A549 treated with GW870086 at 1 μM for 4 hours (cell line): Measurements from ENCODE around the gene TAS2R16. TPM values are rescaled to one million over a fixed set of nuclear protein-coding genes. Genes with fewer than 3 reads are reported as not detected.

ENCODE experiments used
- total RNA-seq: library from RNA; stranded (reverse); fragments of 200-300 nt; extraction: Qiagen RNA extraction; gene quantifications from 5 replicates; pipeline ENCODE4 v1.2.3, GENCODE V29; 2022; ENCODE audit warnings: low read depth

Gene TAS2R16
- not detected in 5 replicates for total RNA-seq

DNA sequence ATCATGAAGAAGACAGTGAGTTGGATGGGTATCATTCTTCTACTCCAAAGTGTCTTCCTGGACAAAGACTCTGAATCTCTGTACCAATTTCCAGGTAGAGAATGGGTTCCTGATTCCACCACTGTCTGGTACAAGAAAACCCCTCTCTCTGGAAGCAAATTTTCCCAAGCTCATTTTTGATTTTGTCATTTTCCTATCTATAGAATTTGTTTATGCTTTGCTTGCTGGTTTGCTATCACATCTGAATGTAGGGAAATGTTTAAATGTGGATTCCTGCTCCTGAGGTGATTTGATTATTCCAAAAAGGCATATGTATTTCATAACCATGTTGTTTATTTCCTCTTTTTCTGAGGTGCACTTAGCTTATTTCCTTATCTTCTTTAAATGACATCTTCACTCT, at the start of gene TAS2R16:
TSS of gene TAS2R16 (minus strand) at position 101 of the 400 bp plus-strand sequence. CDS start at position 35, 66 bp downstream.

Other genes with a start within 250 kb of the TAS2R16 start
- gene CADPS2, start 109.2 kb downstream of the TAS2R16 start, total RNA-seq = 0.07 to 0.09 TPM (median 0.09 TPM) in 4 of 5 replicates, not detected in the other
- gene SLC13A1, start 204.3 kb upstream of the TAS2R16 start, total RNA-seq = not detected in 5 replicates